DLD1 (cell line): ENCODE data around the gene IL1RAPL1.

ENCODE experiments used
- in situ Hi-C: cut with HindIII; loops from 2 replicates; pipeline ENCODE4 v1.10.0; 2017; ENCODE audit warnings: low sequenced_read_pairs

IL1RAPL1 gene

DNA sequence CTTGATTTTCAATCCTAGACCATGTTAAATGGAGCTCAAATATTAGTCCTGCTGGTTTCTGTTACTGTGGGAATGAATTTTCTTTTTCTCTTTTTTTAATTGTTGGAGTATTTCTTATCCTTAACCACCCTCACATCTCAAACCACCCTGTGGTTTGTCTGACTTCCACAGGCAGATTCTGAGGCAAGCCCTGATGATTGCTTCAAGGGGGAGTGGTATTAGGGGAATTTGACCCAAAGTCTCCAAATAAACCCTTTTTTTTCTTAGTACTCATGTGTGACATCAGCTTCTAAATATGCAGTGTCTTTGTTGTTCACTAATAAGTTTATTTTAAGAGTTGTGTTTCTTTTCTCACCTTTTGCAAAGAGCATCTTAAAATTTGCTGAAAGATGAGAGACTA, 810.3 kb downstream of the IL1RAPL1 start:
- in situ Hi-C loops = no loop called here

DNA sequence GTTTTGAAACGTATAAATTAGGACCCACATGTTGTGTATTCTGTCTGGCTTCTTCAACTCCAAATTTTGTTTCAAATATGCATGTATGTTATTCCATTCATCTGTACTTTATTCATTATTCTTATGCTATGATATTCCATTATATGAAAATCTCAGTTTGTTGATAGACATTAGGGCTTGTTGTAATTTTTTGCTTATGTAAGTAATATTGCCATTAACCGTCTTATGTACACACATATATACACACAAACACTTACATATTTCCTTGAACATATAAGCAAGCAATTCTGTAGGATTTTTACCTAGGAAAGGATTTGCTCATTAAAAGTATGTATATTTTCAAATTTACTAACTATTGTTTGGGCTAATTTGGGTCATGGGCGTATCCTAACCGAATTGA, 820.1 kb downstream of the IL1RAPL1 start:
- in situ Hi-C loops = no loop called here

- in situ Hi-C loops = no loop called here
These were observed 832.7 kb downstream of the IL1RAPL1 start for GRCh38 chrX:29419774-29420553.

- in situ Hi-C loops = no loop called here
These were observed 834.8 kb downstream of the IL1RAPL1 start for GRCh38 chrX:29422034-29422433.

GRCh38 chrX:29431895-29432294, 844.6 kb downstream of the IL1RAPL1 start:
- in situ Hi-C loops = no loop called here

- in situ Hi-C loops = no loop called here
These were observed 845.3 kb downstream of the IL1RAPL1 start for GRCh38 chrX:29432534-29432933.

DNA sequence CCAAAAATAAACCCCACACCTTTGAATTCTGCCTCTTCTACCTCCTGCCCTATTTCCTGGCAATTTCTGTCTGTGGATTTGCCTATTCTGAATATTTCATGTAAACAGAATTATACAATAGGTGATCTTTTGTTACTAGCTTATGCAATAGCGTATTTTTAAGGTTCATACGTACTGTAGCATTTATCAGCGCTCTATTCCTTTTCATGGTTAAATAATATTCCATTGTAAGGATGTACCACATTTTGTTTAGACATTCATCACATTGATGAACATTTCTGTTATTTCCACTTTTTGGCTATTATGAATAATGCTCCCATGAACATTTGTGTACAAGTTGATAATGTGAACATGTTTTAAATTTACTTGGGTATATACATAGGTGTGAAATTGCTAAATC, 847.7 kb downstream of the IL1RAPL1 start:
- in situ Hi-C loops = no loop called here

DNA sequence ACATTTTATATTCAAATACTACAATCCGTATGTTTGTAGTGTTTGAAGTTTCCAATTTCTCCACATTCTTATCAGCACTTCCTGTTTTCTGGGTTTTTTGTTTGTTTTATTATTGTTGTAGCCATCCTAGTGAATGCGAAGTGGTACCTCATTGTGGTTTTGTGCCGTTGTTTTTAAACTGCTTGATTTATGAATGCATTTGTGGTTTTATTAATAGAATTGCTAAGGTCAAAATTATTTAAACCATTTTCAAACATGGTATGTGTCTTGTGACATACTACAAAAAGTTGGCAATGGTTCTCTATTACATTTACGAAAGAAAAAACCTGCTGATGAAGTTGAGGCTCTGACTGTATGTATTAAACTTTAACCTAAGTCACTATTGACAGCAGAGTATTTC, 848.1 kb downstream of the IL1RAPL1 start:
- in situ Hi-C loops = no loop called here

- in situ Hi-C loops = no loop called here
These were observed 860.6 kb downstream of the IL1RAPL1 start for GRCh38 chrX:29447867-29448266.

DNA sequence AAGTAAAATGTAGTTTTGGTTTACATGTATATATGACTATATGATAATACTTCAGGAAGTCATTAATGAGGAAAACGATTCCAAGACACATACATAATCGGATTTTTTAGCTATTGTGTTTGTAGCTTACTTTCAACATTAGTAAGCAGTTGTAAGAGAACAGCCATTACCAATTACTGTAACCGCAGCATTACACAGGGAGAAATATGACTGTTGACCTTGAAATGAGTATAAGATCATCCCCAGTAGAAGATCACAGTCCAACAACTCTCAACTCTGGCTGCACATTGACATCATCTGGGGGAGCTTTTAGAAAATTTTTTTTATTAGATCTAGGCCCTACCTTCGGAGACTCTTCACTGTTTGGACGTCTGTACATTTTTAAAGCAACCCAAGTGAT, 866.1 kb downstream of the IL1RAPL1 start:
- in situ Hi-C loops = no loop called here

- in situ Hi-C loops = no loop called here
These were observed 868.5 kb downstream of the IL1RAPL1 start for GRCh38 chrX:29455702-29456101.

- in situ Hi-C loops = no loop called here
These were observed 873.8 kb downstream of the IL1RAPL1 start for GRCh38 chrX:29461039-29461438.

GRCh38 chrX:29466456-29466855, 879.2 kb downstream of the IL1RAPL1 start:
- in situ Hi-C loops = no loop called here

GRCh38 chrX:29468911-29469494, 881.8 kb downstream of the IL1RAPL1 start:
- in situ Hi-C loops = no loop called here

DNA sequence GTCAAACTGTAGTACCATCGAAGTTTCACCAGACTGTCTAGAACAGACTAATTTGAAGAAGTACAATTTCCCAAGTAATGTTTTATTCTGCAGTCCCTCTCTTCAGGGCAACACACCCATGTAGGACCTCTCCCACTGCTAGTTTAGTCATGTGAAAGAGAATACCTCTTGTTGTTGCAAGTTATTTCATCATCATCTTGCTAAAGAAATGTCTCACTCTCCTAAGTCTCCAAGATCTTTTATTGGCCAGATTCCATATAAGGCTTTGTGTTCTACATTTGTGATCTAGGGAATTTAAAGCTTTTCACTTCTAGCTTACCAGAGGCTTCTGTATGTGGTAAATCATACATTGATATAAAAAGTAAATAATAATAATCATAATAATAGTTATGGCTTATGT, 882.8 kb downstream of the IL1RAPL1 start:
- in situ Hi-C loops = no loop called here

- in situ Hi-C loops = no loop called here
These were observed 884.6 kb downstream of the IL1RAPL1 start for GRCh38 chrX:29471829-29472228.

DNA sequence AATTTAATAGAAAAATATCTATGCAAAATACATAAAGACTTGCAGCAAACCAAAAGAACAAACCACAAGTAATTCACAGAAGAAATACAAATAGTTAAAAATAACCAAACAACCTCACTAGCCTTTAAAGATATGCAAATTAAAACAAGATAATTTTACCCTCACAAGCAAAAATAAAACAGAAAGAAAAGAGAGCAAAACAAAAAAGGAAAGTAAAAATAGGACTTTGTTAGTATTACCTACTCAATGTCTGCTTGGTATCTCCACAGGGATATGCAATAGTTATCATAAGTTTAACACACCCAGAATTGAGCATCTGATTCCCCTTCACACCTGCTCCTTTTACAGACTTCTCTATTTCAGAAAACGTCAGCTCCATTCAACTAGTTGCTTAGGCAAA, 890.6 kb downstream of the IL1RAPL1 start:
- in situ Hi-C loops = no loop called here

GRCh38 chrX:29478336-29479069, 891.3 kb downstream of the IL1RAPL1 start:
- in situ Hi-C loops = no loop called here

GRCh38 chrX:29487214-29487613, 900.0 kb downstream of the IL1RAPL1 start:
- in situ Hi-C loops = no loop called here

GRCh38 chrX:29487714-29488113, 900.5 kb downstream of the IL1RAPL1 start:
- in situ Hi-C loops = no loop called here

DNA sequence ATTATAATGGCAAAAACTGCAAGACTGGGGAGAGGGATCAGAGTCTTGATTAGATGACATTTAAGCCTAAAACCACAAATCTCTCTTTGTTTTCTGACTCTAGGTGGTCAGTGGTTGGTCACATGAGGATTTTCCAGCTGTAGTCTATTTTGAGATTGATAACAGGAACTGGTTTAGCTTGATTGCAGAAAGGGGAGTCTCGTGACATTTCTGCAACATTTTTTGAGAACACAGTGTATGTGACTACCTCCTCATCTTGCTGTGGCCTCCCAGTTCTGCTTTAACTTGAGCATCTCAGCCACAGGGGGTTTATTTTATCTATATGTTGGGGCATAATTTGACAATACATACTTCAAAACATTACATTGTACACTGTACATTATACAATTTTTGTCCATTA, 901.7 kb downstream of the IL1RAPL1 start:
- in situ Hi-C loops = no loop called here

DNA sequence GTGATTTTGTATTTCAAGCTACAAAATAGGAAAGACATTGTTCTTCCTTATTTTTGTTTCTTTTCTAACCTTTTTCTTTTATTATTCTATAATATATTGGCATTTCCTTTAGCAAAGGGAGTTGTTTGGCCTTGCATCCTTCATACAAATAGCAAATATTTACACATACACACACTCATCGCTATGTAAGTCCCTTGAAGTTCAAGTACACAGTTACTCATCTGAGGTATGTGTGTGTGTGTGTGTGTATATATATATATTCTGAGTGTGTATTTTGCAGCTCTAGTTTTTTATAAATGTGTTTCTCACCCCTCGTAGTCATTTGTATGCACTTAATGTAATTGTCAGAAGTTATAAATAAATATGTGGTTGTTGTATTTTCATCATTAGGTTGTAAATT, 903.4 kb downstream of the IL1RAPL1 start:
- in situ Hi-C loops = no loop called here
